PC-3 (cell line): ENCODE data around the gene SLC12A9. TPM values are rescaled to one million over a fixed set of nuclear protein-coding genes. Genes with fewer than 3 reads are reported as not detected.
A peak's percentile ranks its signal among the peaks of the same experiment; 100 is the strongest.

Source experiments
- ATAC-seq: fragments of 200-7000 bp; cut with Tn5 transposase; 2 replicates; pipeline ENCODE4 v1.9.1; 2020; ENCODE audit warnings: mild to moderate bottlenecking, moderate library complexity
- BruUV-seq: library from RNA; stranded (reverse); fragments of 400-500 nt; replicated peaks from 2 replicates; lab custom pipeline; 2021; lab: Mats Ljungman, UMichigan
- CTCF ChIA-PET: fragments of 300-600 bp; sonication (Branson Sonifier 250); formaldehyde crosslinking; loops from one replicate; lab custom pipeline; 2022; ENCODE audit warnings: antibody characterized with exemption; lab: Charles Lee
- POLR2A ChIA-PET: fragments of 300-600 bp; sonication (Branson Sonifier 250); formaldehyde crosslinking; loops from one replicate; lab custom pipeline; 2022; ENCODE audit warnings: antibody characterized with exemption; ENCODE audit not compliant: unreplicated experiment; lab: Charles Lee
- DNase-seq: peaks from one replicate; pipeline ENCODE4 v3.0.0-alpha.2; 2015
- H2AFZ ChIP-seq: fragments of 300-600 bp; sonication (generic); 2 replicates; pipeline ENCODE4 v1.6.0; 2016; ENCODE audit warnings: antibody characterized with exemption, low read length
- H3F3A ChIP-seq: fragments of 300-600 bp; sonication (generic); one replicate; pipeline ENCODE4 v1.6.0; 2017; ENCODE audit warnings: antibody characterized with exemption, low read length, control low read depth, mild to moderate bottlenecking; ENCODE audit not compliant: unreplicated experiment
- H3K27ac ChIP-seq: fragments of 300-600 bp; sonication (generic); 2 replicates; pipeline ENCODE4 v1.5.1; 2016; ENCODE audit warnings: mild to moderate bottlenecking, low read length
- H3K27me3 ChIP-seq: fragments of 300-600 bp; sonication (generic); 2 replicates; pipeline ENCODE4 v1.6.1; 2016; ENCODE audit warnings: low read length, mixed read lengths
- H3K36me3 ChIP-seq: fragments of 300-600 bp; sonication (generic); 2 replicates; pipeline ENCODE4 v1.6.1; 2016; ENCODE audit warnings: low read depth, mixed run types, low read length, mixed read lengths
- H3K4me1 ChIP-seq: fragments of 300-600 bp; sonication (generic); 2 replicates; pipeline ENCODE4 v1.5.1; 2016; ENCODE audit warnings: low read length; ENCODE audit not compliant: insufficient read depth
- H3K4me2 ChIP-seq: fragments of 300-600 bp; sonication (generic); 2 replicates; pipeline ENCODE4 v1.6.0; 2016; ENCODE audit warnings: low read length
- H3K4me3 ChIP-seq: fragments of 300-600 bp; sonication (generic); 2 replicates; pipeline ENCODE4 v1.5.1; 2016; ENCODE audit warnings: mild to moderate bottlenecking, low read length, mixed read lengths
- H3K79me2 ChIP-seq: fragments of 300-600 bp; sonication (generic); 2 replicates; pipeline ENCODE4 v1.6.1; 2017; ENCODE audit warnings: low read length, mixed read lengths
- H3K9ac ChIP-seq: fragments of 300-600 bp; sonication (generic); 2 replicates; pipeline ENCODE4 v1.6.0; 2016; ENCODE audit warnings: mild to moderate bottlenecking, low read length
- H3K9me2 ChIP-seq: fragments of 300-600 bp; sonication (generic); replicated peaks from 2 replicates; pipeline ENCODE4 v1.6.1; 2016; ENCODE audit warnings: mixed run types, low read length, mixed read lengths
- H3K9me3 ChIP-seq: fragments of 300-600 bp; sonication (generic); 2 replicates; pipeline ENCODE4 v1.6.1; 2016; ENCODE audit warnings: low read length, mixed read lengths
- H4K20me1 ChIP-seq: fragments of 300-600 bp; sonication (generic); 2 replicates; pipeline ENCODE4 v1.6.1; 2016; ENCODE audit warnings: low read length, mixed read lengths
- EZH2 ChIP-seq: fragments of 300-600 bp; sonication (generic); IDR thresholded peaks from one replicate; pipeline ENCODE4 v1.6.1; 2017; ENCODE audit warnings: antibody characterized with exemption, mild to moderate bottlenecking, low read length; ENCODE audit not compliant: unreplicated experiment
- EZH2phosphoT487 ChIP-seq: fragments of 300-600 bp; sonication (generic); IDR thresholded peaks from 2 replicates; pipeline ENCODE4 v1.6.1; 2018; ENCODE audit warnings: mild to moderate bottlenecking, antibody characterized with exemption, low read length, borderline replicate concordance
- intact Hi-C: fragments of 100-400 bp; cut with micrococcal nuclease; formaldehyde crosslinking; loops from 2 replicates; pipeline ENCODE4 v1.9.0; 2023
- total RNA-seq: library from RNA; depleted of rRNA; stranded (reverse); fragments of >200 nt; gene quantifications from 2 replicates; pipeline ENCODE4 v1.2.3, GENCODE V29; 2014
- TF ChIP-seq, protein P1 (sequence below): fragments of 300-600 bp; sonication (generic); conservative IDR thresholded peaks from 2 replicates; pipeline ENCODE4 v1.5.1; 2017; ENCODE audit warnings: antibody characterized with exemption, low read depth, mild to moderate bottlenecking, low read length

Gene SLC12A9
- total RNA-seq, 1 experiment from 2014 or later: 31.2 TPM

GRCh38 chr7:100888291-100888987 lies 35.9 kb downstream of the SLC12A9 start:
- Histone ChIP-seq H2AFZ (no peak overlapping the region), H3K36me3 (peaks cover 44% of the 10 kb centered on the region), H3K9me3 (no peaks in the 10 kb centered on the region), H3K4me1 (peaks cover 37% of the 10 kb centered on the region), H3F3A (no peaks in the 10 kb centered on the region), H3K79me2 (peaks cover 33% of the 10 kb centered on the region), H3K4me3 (peak overlapping the region; percentile 81), H3K9ac (peak overlapping the region; percentile 99), H3K27ac (peak overlapping the region; percentile 75), H3K9me2 (no peaks in the 10 kb centered on the region), H4K20me1 (no peaks in the 10 kb centered on the region), H3K4me2 (peak overlapping the region; percentile 97), H3K27me3 (no peaks in the 10 kb centered on the region)
- ChIA-PET CTCF (no interaction called here), POLR2A (interaction anchor here (1.8 kb wide), 1 partner anchor 13 kb away, joined by 39 read pairs; the partner anchor contains the start of gene SRRT)
- intact Hi-C loops: no loop called here
- TF ChIP-seq EZH2phosphoT487 (no peak), EZH2 (no peak)
- TF ChIP-seq, protein P1, sequence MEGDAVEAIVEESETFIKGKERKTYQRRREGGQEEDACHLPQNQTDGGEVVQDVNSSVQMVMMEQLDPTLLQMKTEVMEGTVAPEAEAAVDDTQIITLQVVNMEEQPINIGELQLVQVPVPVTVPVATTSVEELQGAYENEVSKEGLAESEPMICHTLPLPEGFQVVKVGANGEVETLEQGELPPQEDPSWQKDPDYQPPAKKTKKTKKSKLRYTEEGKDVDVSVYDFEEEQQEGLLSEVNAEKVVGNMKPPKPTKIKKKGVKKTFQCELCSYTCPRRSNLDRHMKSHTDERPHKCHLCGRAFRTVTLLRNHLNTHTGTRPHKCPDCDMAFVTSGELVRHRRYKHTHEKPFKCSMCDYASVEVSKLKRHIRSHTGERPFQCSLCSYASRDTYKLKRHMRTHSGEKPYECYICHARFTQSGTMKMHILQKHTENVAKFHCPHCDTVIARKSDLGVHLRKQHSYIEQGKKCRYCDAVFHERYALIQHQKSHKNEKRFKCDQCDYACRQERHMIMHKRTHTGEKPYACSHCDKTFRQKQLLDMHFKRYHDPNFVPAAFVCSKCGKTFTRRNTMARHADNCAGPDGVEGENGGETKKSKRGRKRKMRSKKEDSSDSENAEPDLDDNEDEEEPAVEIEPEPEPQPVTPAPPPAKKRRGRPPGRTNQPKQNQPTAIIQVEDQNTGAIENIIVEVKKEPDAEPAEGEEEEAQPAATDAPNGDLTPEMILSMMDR: no peak
- no peak for ATAC-seq
- BruUV-seq: TSS peak; percentile 46
- no peak for DNase-seq

DNA sequence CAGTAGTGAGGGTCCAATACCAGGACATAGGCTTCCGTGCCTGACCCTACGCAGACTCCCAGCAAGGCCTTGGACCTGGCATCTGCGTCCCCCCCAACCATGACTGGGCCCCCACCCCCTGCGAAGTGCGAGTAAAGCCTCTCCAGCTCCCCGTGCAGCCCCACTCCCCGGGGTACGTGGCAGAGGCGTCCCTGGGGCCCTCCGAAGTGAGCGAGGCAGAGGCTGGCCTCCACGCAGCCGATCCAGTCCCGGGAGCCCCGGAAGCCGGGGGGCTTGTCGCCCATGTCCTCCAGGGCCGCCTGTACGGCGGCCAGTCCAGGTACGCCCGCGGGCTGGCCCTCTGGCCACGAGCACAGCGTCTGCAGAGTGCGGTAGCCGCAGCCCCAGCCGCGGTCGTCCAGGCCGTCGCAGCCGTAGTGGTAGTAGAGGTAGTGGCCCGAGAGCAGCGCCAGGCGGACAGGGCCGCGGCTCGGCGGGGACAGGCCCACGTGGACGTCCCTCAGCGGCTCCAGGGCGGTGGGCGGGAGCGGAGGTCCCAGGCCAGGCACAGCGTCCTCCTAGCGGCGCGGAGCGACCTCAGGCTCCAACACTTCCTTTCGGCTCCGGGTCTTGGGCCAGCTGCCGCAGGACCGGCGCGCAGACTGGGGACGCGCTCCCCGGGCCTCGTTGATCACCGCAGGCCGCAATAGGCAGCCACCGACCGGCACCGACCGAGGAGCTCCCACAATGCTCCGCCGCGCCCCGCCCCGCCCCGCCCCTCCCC lies 36.7 kb downstream of the SLC12A9 start, which contains the start of gene UFSP1:
TSS of gene UFSP1 (minus strand) at position 728 of the 763 bp plus-strand sequence. CDS start at position 284, 444 bp downstream.
- Histone ChIP-seq H3K4me1 (peaks cover 37% of the 10 kb centered on the region), H3K9ac (peak within 1 kb of the TSS; percentile 99), H3K4me2 (peak within 1 kb of the TSS; percentile 97), H3K27ac (peak within 1 kb of the TSS; percentile 89), H3K9me3 (no peaks in the 10 kb centered on the region), H3K4me3 (peak within 1 kb of the TSS; percentile 81), H3K27me3 (no peaks in the 10 kb centered on the region), H3K79me2 (peaks cover 33% of the 10 kb centered on the region), H3F3A (no peaks in the 10 kb centered on the region), H4K20me1 (no peaks in the 10 kb centered on the region), H3K36me3 (peaks cover 36% of the 10 kb centered on the region), H3K9me2 (no peaks in the 10 kb centered on the region), H2AFZ (peak within 1 kb of the TSS; percentile 75)
- ChIA-PET CTCF (interaction anchor here (0.6 to 1.2 kb wide), 8 partner anchors 62 to 1155 kb away, joined by 3 to 16 read pairs (median 4); partner anchors contain the start of gene EPHB4), POLR2A (interaction anchor here (0.5 to 1.8 kb wide), 10 partner anchors 14 to 329 kb away, joined by 3 to 39 read pairs (median 4); partner anchors contain the start of genes EPHB4, SLC12A9, SRRT and TRIM56)
- BruUV-seq: no TSS peak
- no peak for TF ChIP-seq EZH2phosphoT487
- TF ChIP-seq EZH2: no peak
- TF ChIP-seq, protein P1: no peak
- no peak for DNase-seq
- peak; percentile 45 for ATAC-seq
- intact Hi-C loops: no loop called here
